ENCODE measurements around the gene DAPK2. TPM values are rescaled to one million over a fixed set of nuclear protein-coding genes. Genes with fewer than 3 reads are reported as not detected.

The DAPK2 gene
- total and polyA plus RNA-seq, 2 of the 4 experiments (the other 2 are of a cell fraction): 0.34 to 0.36 TPM

DNA sequence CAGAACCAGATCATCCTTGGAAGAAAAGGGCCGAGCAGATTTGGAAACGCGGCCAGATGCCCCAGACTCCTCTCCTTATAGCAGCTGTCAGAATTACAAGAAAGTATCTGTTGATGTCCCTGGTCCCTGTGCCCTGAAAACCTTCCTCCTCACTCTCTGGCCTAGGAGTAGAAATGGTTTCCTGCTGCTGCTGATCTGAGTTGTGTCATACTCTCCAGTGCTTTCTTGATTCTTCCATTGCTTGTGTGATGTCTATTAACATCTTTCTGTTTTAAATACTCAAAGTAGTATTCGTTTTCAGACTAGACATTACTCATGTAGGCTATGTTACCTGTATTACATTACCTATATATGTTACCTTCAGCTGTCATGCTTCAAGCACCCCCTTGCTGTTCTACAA lies 185.7 kb downstream of the DAPK2 start:
- H4K20me1 ChIP-seq (ENCODE audit: insufficient read depth, low read length): no peaks in the 10 kb centered on the region
- no peak overlapping the region for H3K23ac ChIP-seq (ENCODE audit: low read depth, low read length)
- H4K91ac ChIP-seq (ENCODE audit: insufficient read depth, low read depth, low read length): no peak overlapping the region
- no peaks in the 10 kb centered on the region for H3K79me1 ChIP-seq (ENCODE audit: low read depth in 1 of 2, low read length in 2 of 2)
- no peak overlapping the region for H2BK5ac ChIP-seq (ENCODE audit: low read depth, low read length, poor library complexity, severe bottlenecking)
- dilution Hi-C loops (cut with HindIII; ENCODE audit: low sequenced_read_pairs, unreplicated experiment) (no loop called here), intact Hi-C loops (cut with micrococcal nuclease) (no loop called here), in situ Hi-C loops (cut with MboI; ENCODE audit: low sequenced_read_pairs) (loop anchor here (25.0 kb wide), 1 partner anchor 177 kb away; the partner anchor contains the start of gene DAPK2)
- no peak overlapping the region for H2AK9ac ChIP-seq (replicated peaks; ENCODE audit: low read depth, low read length, poor library complexity)
- ChIA-PET CTCF (no interaction called here), POLR2A (ENCODE audit: unreplicated experiment) (interaction anchor here (0.5 kb wide), 1 partner anchor 27 kb away, joined by 5 read pairs; no protein-coding TSS in a partner anchor)
- H2BK120ac ChIP-seq (ENCODE audit: low read depth, low read length): no peak overlapping the region
- no peak overlapping the region for H3K4me2 ChIP-seq (ENCODE audit: low read depth, low read length)
- no peak overlapping the region for H4K5ac ChIP-seq (ENCODE audit: low read depth, low read length)
- ATAC-seq (ENCODE audit: low read depth): no peak
- H2AFZ ChIP-seq (replicated peaks; ENCODE audit: low read length, poor library complexity): no peak overlapping the region
- H3K27ac ChIP-seq (ENCODE audit: insufficient read depth, low read length): no peak overlapping the region
- peaks cover 7% of the 10 kb centered on the region for H3K9me1 ChIP-seq (ENCODE audit: insufficient read depth, low read length)
- H2BK20ac ChIP-seq (ENCODE audit: low read depth, low read length): no peak overlapping the region
- H3K4me1 ChIP-seq (ENCODE audit: control insufficient read depth, insufficient read depth, low read length): peaks cover 6% of the 10 kb centered on the region; the same call in 1 of the 2 replicates
- WGBS, 2 experiments (ENCODE audit: extremely low coverage in 2 of 2, insufficient read length in 1 of 2): no CpG with 5 or more reads among the region's 4 CpGs
- TF ChIP-seq FOS (IDR thresholded peaks at IDR 0.05; ENCODE audit: low read depth, low read length): no peak
- no peak for TF ChIP-seq MXI1 (IDR thresholded peaks at IDR 0.05; ENCODE audit: borderline replicate concordance, low read depth, low read length)
- no peak for TF ChIP-seq BHLHE40 (IDR thresholded peaks at IDR 0.05; ENCODE audit: low read depth, low read length)
- no peak for TF ChIP-seq POLR2A (IDR thresholded peaks at IDR 0.05; ENCODE audit: low read depth, low read length)
- no peak for TF ChIP-seq RAD21 (IDR thresholded peaks at IDR 0.05; ENCODE audit: low read length)
- TF ChIP-seq CEBPB (IDR thresholded peaks at IDR 0.05; ENCODE audit: low read depth, low read length): no peak
- TF ChIP-seq, protein P1, sequence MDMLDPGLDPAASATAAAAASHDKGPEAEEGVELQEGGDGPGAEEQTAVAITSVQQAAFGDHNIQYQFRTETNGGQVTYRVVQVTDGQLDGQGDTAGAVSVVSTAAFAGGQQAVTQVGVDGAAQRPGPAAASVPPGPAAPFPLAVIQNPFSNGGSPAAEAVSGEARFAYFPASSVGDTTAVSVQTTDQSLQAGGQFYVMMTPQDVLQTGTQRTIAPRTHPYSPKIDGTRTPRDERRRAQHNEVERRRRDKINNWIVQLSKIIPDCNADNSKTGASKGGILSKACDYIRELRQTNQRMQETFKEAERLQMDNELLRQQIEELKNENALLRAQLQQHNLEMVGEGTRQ (IDR thresholded peaks at IDR 0.05; ENCODE audit: low read depth, low read length): no peak
- TF ChIP-seq CHD1 (IDR thresholded peaks at IDR 0.05; ENCODE audit: low read depth, low read length): no peak
- no peak for TF ChIP-seq MAZ (IDR thresholded peaks at IDR 0.05; ENCODE audit: borderline replicate concordance, low read depth, low read length)
- TF ChIP-seq, protein P2, sequence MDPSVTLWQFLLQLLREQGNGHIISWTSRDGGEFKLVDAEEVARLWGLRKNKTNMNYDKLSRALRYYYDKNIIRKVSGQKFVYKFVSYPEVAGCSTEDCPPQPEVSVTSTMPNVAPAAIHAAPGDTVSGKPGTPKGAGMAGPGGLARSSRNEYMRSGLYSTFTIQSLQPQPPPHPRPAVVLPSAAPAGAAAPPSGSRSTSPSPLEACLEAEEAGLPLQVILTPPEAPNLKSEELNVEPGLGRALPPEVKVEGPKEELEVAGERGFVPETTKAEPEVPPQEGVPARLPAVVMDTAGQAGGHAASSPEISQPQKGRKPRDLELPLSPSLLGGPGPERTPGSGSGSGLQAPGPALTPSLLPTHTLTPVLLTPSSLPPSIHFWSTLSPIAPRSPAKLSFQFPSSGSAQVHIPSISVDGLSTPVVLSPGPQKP (IDR thresholded peaks at IDR 0.05; ENCODE audit: borderline replicate concordance, low read depth, low read length): no peak
- TF ChIP-seq MAFK (IDR thresholded peaks at IDR 0.05; ENCODE audit: low read depth, low read length): no peak
- TF ChIP-seq, protein P3, sequence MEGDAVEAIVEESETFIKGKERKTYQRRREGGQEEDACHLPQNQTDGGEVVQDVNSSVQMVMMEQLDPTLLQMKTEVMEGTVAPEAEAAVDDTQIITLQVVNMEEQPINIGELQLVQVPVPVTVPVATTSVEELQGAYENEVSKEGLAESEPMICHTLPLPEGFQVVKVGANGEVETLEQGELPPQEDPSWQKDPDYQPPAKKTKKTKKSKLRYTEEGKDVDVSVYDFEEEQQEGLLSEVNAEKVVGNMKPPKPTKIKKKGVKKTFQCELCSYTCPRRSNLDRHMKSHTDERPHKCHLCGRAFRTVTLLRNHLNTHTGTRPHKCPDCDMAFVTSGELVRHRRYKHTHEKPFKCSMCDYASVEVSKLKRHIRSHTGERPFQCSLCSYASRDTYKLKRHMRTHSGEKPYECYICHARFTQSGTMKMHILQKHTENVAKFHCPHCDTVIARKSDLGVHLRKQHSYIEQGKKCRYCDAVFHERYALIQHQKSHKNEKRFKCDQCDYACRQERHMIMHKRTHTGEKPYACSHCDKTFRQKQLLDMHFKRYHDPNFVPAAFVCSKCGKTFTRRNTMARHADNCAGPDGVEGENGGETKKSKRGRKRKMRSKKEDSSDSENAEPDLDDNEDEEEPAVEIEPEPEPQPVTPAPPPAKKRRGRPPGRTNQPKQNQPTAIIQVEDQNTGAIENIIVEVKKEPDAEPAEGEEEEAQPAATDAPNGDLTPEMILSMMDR (conservative IDR thresholded peaks at IDR 0.05; ENCODE audit: low read depth, low read length): no peak
- no peak for TF ChIP-seq SMC3 (IDR thresholded peaks at IDR 0.05; ENCODE audit: low read depth, low read length)
- TF ChIP-seq RCOR1 (IDR thresholded peaks at IDR 0.05; ENCODE audit: insufficient replicate concordance, low read length): no peak
- TF ChIP-seq RFX5 (IDR thresholded peaks at IDR 0.05; ENCODE audit: low read depth, low read length): no peak
- TF ChIP-seq NFE2L2 (IDR thresholded peaks at IDR 0.05; ENCODE audit: low read depth, low read length): no peak
- no peak overlapping the region for H3K4me3 ChIP-seq (ENCODE audit: insufficient read depth, low read depth, low read length)
- no peak for DNase-seq
- H3K4ac ChIP-seq (ENCODE audit: low read depth, low read length): no peak overlapping the region
- no peak overlapping the region for H2BK15ac ChIP-seq (ENCODE audit: low read depth, low read length)
- H3K36me3 ChIP-seq (ENCODE audit: control insufficient read depth, insufficient read depth, low read length): no peaks in the 10 kb centered on the region
- H3K56ac ChIP-seq (ENCODE audit: extremely low read depth, insufficient read depth, low read length): no peak overlapping the region
- no peaks in the 10 kb centered on the region for H3K9me3 ChIP-seq (ENCODE audit: control insufficient read depth, insufficient read depth, low read length)
- no TSS peak for BruUV-seq (replicated peaks)
- H2AK5ac ChIP-seq (ENCODE audit: low read depth, low read length): no peak overlapping the region
- H3K14ac ChIP-seq (replicated peaks; ENCODE audit: low read depth, low read length): no peak overlapping the region
- no peak overlapping the region for H4K8ac ChIP-seq (ENCODE audit: low read depth in 2 of 2, low read length in 2 of 2)
- no peak overlapping the region for H3K18ac ChIP-seq (ENCODE audit: low read depth, low read length)
- H3K27me3 ChIP-seq (ENCODE audit: control insufficient read depth, insufficient read depth, low read length): peaks cover 15% of the 10 kb centered on the region
- no peak overlapping the region for H3K9ac ChIP-seq (ENCODE audit: low read depth, low read length)
